Lower leg skin (tissue), 4 donors: Measurements from ENCODE around the gene ABHD16A. TPM values are rescaled to one million over a fixed set of nuclear protein-coding genes. Genes with fewer than 3 reads are reported as not detected.

ENCODE experiments used
- DNase-seq, 2 donors: peaks; one replicate each; pipeline ENCODE4 v3.0.0-alpha.2; 2019; ENCODE audit warnings: low spot score in 2 of 2
- H3K4me3 ChIP-seq: fragments of 200-600 bp; sonication (generic); 2 replicates; pipeline ENCODE4 v1.5.1; 2017; ENCODE audit warnings: mild to moderate bottlenecking, low read depth; ENCODE audit not compliant: poor library complexity, severe bottlenecking
- CTCF ChIP-seq, 3 donors: fragments of 450-650 bp; IDR thresholded peaks; one replicate each; pipeline ENCODE4 v1.5.1; 2016; ENCODE audit warnings: antibody characterized with exemption in 3 of 3, mild to moderate bottlenecking in 3 of 3, moderate library complexity in 2 of 3
- POLR2A ChIP-seq, 2 donors: fragments of 450-650 bp; IDR thresholded peaks; one replicate each; pipeline ENCODE4 v1.6.1; 2016 to 2017; ENCODE audit warnings: antibody characterized with exemption in 2 of 2, mild to moderate bottlenecking in 1 of 2, moderate library complexity in 1 of 2
- WGBS, 2 donors: methylation state at CpG; one replicate each; pipeline ENCODE4 v1.1.5; 2018; 5-methylcytosine and 5-hydroxymethylcytosine counted together
- intact Hi-C: fragments of 100-400 bp; cut with DNase I; formaldehyde crosslinking; loops from one replicate; pipeline ENCODE4 v1.15.0; 2023; ENCODE audit warnings: low total_unique reads
- total RNA-seq, 4 donors: library from RNA; depleted of rRNA; stranded (reverse); fragments of >200 nt; gene quantifications; one replicate each; pipeline ENCODE4 v1.1.0, GENCODE V29; 2016

The ABHD16A gene
- total RNA-seq, 4 donors from 2014 or later: 49.9 to 61.8 (median 52.0) TPM

GRCh38 chr6:31707701-31708100, 4.6 kb upstream of the ABHD16A start:
- TF ChIP-seq POLR2A (IDR thresholded peaks at IDR 0.05) (no peak), CTCF (IDR thresholded peaks at IDR 0.05) (no peak)
- intact Hi-C loops: no loop called here
- H3K4me3 ChIP-seq: no peak overlapping the region
- no peak for DNase-seq
- 75 to 93% methylated on average over 10 of the region's 10 CpGs for WGBS, 2 donors

- intact Hi-C loops: no loop called here
- no peak for TF ChIP-seq POLR2A (IDR thresholded peaks at IDR 0.05)
- no peak for TF ChIP-seq CTCF (IDR thresholded peaks at IDR 0.05)
- DNase-seq: no peak
- WGBS, 2 donors: 64 to 65% methylated on average over 3 of the region's 3 CpGs
- no peak within 1 kb of the TSS for H3K4me3 ChIP-seq
Measured at GRCh38 chr6:31706599-31706998, 3.5 kb upstream of the ABHD16A start, which contains the start of gene LY6G6F. TSS of gene LY6G6F (plus strand) at chr6:31706866. CDS start at chr6:31706907, 41 bp downstream.

- no peak overlapping the region for H3K4me3 ChIP-seq
- no peak for TF ChIP-seq CTCF (IDR thresholded peaks at IDR 0.05)
- no peak for TF ChIP-seq POLR2A (IDR thresholded peaks at IDR 0.05)
- no peak for DNase-seq
- WGBS, 2 donors: 86% methylated on average over 6 of the region's 6 CpGs
- intact Hi-C loops: no loop called here
Measured at GRCh38 chr6:31705931-31706330, 2.8 kb upstream of the ABHD16A start.

- intact Hi-C loops: no loop called here
- 1% methylated on average over 10 of the region's 10 CpGs for WGBS, 2 donors
- no peak for DNase-seq
- no peak for TF ChIP-seq CTCF (IDR thresholded peaks at IDR 0.05)
- no peak for TF ChIP-seq POLR2A (IDR thresholded peaks at IDR 0.05)
- peak overlapping the region; percentile 73 for H3K4me3 ChIP-seq
Measured at GRCh38 chr6:31702405-31702818, 712 bp downstream of the ABHD16A start.

GRCh38 chr6:31701666-31702404, 1.3 kb downstream of the ABHD16A start:
- intact Hi-C loops: no loop called here
- 21 to 27% methylated on average over 7 of the region's 7 CpGs for WGBS, 2 donors
- peak overlapping the region; percentile 73 for H3K4me3 ChIP-seq
- TF ChIP-seq POLR2A (IDR thresholded peaks at IDR 0.05): no peak
- no peak for TF ChIP-seq CTCF (IDR thresholded peaks at IDR 0.05)
- DNase-seq: no peak
